ENCODE data around the gene GLTPD2. TPM values are rescaled to one million over a fixed set of nuclear protein-coding genes. Genes with fewer than 3 reads are reported as not detected.

Gene GLTPD2
- total and polyA plus RNA-seq, 4 donors: 0.34 to 0.41 TPM; not detected in 2

DNA sequence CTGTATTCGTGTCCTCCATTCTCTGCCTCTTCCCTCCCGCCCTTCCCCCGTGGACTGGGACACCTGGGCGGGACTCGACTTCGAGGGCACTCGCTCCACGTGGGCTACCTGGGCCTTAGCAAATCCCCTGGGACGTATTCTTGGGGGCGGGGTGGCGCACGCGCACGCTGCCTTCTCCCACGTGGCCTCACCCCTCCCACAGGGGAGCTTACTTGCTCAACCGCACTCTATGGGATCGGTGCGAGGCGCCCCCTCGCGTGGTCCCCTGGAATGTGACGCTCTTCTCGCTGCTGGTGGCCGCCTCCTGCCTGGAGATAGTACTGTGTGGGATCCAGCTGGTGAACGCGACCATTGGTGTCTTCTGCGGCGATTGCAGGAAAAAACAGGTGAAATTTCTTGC, 6.1 kb upstream of the GLTPD2 start:
- TF ChIP-seq, protein P1, sequence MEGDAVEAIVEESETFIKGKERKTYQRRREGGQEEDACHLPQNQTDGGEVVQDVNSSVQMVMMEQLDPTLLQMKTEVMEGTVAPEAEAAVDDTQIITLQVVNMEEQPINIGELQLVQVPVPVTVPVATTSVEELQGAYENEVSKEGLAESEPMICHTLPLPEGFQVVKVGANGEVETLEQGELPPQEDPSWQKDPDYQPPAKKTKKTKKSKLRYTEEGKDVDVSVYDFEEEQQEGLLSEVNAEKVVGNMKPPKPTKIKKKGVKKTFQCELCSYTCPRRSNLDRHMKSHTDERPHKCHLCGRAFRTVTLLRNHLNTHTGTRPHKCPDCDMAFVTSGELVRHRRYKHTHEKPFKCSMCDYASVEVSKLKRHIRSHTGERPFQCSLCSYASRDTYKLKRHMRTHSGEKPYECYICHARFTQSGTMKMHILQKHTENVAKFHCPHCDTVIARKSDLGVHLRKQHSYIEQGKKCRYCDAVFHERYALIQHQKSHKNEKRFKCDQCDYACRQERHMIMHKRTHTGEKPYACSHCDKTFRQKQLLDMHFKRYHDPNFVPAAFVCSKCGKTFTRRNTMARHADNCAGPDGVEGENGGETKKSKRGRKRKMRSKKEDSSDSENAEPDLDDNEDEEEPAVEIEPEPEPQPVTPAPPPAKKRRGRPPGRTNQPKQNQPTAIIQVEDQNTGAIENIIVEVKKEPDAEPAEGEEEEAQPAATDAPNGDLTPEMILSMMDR (IDR thresholded peaks at IDR 0.05; ENCODE audit: control extremely low read depth, extremely low read depth): no peak
- ATAC-seq (ENCODE audit: insufficient read depth, low FRiP score) (no peak), DNase-seq (no peak)
- H3K4me3 ChIP-seq: no peak overlapping the region
- WGBS, 2 donors: 19 to 29% methylated on average over 26 to 28 of the region's 28 CpGs
- peaks cover 0 to 2% (median 0%) of the 10 kb centered on the region in 4 donors for H3K9me3 ChIP-seq (ENCODE audit: control insufficient read depth in 4 of 4, insufficient read depth in 3 of 4, low read length in 3 of 4)
- H3K4me1 ChIP-seq (ENCODE audit: control insufficient read depth in 5 of 5, insufficient read depth in 5 of 5, low read length in 5 of 5): peaks cover 4 to 17% (median 12%) of the 10 kb centered on the region in 5 donors
- no peak overlapping the region for H3K9ac ChIP-seq (ENCODE audit: insufficient read depth in 1 of 2, low read length in 2 of 2)
- H3K36me3 ChIP-seq (ENCODE audit: control insufficient read depth in 4 of 4, insufficient read depth in 4 of 4, low read length in 4 of 4): no peaks in the 10 kb centered on the region
- H3K27ac ChIP-seq (ENCODE audit: low read depth in 1 of 2, low read length in 1 of 2): no peak overlapping the region
- H3K27me3 ChIP-seq (ENCODE audit: control insufficient read depth in 3 of 3, insufficient read depth in 3 of 3, low read length in 2 of 3): peaks cover 0 to 57% (median 33%) of the 10 kb centered on the region in 3 donors

DNA sequence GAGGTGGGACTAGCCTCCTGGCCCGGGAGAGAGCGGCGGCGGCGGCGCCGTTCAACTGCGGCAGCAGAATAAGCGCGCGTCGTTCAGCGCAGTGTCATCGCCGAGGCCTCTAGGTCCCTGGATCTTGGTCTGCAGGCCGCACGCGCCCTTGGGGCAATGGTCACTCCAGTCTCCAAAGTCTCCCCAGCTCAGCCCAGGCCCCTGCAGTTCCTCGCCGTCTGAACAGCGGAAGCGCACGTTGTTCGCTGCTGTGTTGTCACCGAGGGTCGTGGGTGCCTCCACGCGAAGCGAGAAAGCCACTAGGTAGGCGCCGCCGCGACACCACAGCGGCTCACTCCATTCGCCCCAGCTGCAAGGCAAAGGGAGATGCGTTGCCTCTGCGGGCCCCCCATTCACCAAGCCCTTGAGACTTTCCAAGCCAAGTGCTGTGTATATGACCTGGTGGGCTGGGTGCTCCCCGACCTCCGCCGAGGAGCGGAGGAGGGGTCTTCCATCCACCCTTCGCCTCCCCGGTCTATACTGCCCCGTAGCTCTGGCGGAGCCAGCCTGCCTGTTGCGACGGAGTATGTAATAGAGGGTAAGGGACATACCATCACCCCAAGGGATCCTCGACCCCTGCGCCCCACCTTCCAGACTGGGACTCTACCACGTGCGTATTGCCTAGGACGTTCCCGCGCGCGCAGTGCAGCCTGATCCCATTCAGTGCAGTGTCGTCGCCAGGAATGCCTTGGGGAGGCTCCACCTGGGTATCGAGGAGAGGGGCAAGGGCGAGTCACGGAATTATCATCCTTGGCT, 3.3 kb upstream of the GLTPD2 start:
- no peaks in the 10 kb centered on the region for H3K36me3 ChIP-seq (ENCODE audit: control insufficient read depth in 4 of 4, insufficient read depth in 4 of 4, low read length in 4 of 4)
- 7 to 12% methylated on average over 55 to 61 of the region's 61 CpGs for WGBS, 2 donors
- TF ChIP-seq, protein P1 (IDR thresholded peaks at IDR 0.05; ENCODE audit: control extremely low read depth, extremely low read depth): no peak
- peaks cover 0 to 2% (median 0%) of the 10 kb centered on the region in 4 donors for H3K9me3 ChIP-seq (ENCODE audit: control insufficient read depth in 4 of 4, insufficient read depth in 3 of 4, low read length in 3 of 4)
- H3K27ac ChIP-seq (ENCODE audit: low read depth in 1 of 2, low read length in 1 of 2): no peak overlapping the region
- ATAC-seq (ENCODE audit: insufficient read depth, low FRiP score) (no peak), DNase-seq (no peak)
- H3K27me3 ChIP-seq (ENCODE audit: control insufficient read depth in 3 of 3, insufficient read depth in 3 of 3, low read length in 2 of 3): peaks cover 0 to 47% (median 33%) of the 10 kb centered on the region in 3 donors
- H3K9ac ChIP-seq (ENCODE audit: insufficient read depth in 1 of 2, low read length in 2 of 2): no peak overlapping the region
- H3K4me3 ChIP-seq: no peak overlapping the region
- peaks cover 4 to 32% (median 14%) of the 10 kb centered on the region in 5 donors for H3K4me1 ChIP-seq (ENCODE audit: control insufficient read depth in 5 of 5, insufficient read depth in 5 of 5, low read length in 5 of 5)

DNA sequence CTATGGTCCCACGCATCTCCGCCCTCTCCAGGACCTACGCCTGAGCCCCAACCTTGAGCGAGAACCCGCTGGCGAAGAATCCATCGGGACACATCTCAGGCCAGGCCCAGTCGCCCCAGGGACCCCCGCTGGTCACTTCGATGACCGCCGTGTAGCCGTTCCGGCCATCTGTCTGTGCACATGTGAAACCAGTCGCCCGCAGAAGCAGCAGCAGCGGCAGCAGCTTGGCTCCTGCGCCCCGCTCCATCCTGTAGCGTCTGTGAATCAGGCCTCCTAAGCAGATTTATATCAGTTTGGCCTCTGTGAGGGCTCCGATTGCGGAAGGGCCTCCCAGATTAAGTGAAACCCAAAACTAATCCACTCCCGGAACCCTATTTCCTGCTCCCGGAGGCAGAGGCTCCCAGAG, 2.7 kb upstream of the GLTPD2 start, which contains the start of gene VMO1:
Gene VMO1, minus strand, starts transcription at position 259 of the 406 bp plus-strand sequence. Its CDS starts 12 bp downstream, at position 247.
- DNase-seq (no peak), ATAC-seq (ENCODE audit: insufficient read depth, low FRiP score) (no peak)
- H3K4me1 ChIP-seq (ENCODE audit: control insufficient read depth in 5 of 5, insufficient read depth in 5 of 5, low read length in 5 of 5): peaks cover 4 to 33% (median 17%) of the 10 kb centered on the region in 5 donors
- TF ChIP-seq, protein P1 (IDR thresholded peaks at IDR 0.05; ENCODE audit: control extremely low read depth, extremely low read depth): no peak
- H3K9me3 ChIP-seq (ENCODE audit: control insufficient read depth in 4 of 4, insufficient read depth in 3 of 4, low read length in 3 of 4): peaks cover 0 to 2% (median 0%) of the 10 kb centered on the region in 4 donors
- peaks cover 0 to 44% (median 33%) of the 10 kb centered on the region in 3 donors for H3K27me3 ChIP-seq (ENCODE audit: control insufficient read depth in 3 of 3, insufficient read depth in 3 of 3, low read length in 2 of 3)
- H3K27ac ChIP-seq (ENCODE audit: low read depth in 1 of 2, low read length in 1 of 2): no peak within 1 kb of the TSS
- no peaks in the 10 kb centered on the region for H3K36me3 ChIP-seq (ENCODE audit: control insufficient read depth in 4 of 4, insufficient read depth in 4 of 4, low read length in 4 of 4)
- no peak within 1 kb of the TSS for H3K9ac ChIP-seq (ENCODE audit: insufficient read depth in 1 of 2, low read length in 2 of 2)
- WGBS, 2 donors: 6 to 8% methylated on average over 24 of the region's 24 CpGs
- no peak within 1 kb of the TSS for H3K4me3 ChIP-seq
